Germinal center (tissue), 1 donor: Measurements from ENCODE around the gene FIBIN.
"Not testable (repeated sequence)": the region's sequence is repeated elsewhere in the genome, so short reads cannot be mapped to it uniquely, and the experiment has no call there.

Experiments used
- DNase-seq: peaks from one replicate; pipeline ENCODE4 v3.0.0; 2012; ENCODE audit warnings: mixed read lengths, low spot score

Gene FIBIN

DNA sequence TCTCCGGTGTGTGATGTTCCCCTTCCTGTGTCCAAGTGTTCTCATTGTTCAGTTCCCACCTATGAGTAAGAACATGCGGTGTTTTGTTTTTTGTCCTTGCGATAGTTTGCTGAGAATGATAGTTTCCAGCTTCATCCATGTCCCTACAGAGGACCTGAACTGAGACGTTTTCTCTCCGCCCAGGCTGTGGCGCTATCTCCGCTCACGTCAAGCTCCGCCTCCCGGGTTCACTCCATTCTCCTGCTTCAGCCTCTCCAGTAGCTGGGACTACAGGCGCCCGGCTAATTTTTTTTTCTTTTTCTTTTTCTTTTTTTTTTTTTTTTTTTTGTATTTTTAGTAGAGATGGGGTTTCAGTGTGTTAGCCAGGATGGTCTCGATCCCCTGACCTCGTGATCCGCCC lies 16.7 kb upstream of the FIBIN start:
- not testable (repeated sequence) for DNase-seq

DNA sequence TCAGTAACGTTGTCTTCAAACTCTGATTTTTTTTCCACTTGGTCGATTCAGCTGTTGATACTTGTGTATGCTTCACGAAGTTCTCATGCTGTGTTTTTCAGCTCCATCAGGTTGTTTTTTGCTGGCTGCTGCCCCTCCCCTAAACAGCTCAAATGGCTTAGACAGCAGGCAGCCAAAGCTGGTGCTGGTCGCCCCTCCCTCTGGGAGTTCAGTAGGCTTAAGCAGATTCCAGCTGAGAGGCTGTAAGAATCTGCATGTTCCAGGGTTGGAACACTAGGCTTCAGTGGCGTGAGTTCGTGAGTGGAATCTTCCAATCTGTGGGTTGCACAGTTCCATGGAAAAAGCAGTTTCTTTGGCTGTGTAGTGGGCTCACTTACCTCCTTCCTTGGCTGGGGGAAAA lies 10.3 kb upstream of the FIBIN start:
- no peak for DNase-seq

DNA sequence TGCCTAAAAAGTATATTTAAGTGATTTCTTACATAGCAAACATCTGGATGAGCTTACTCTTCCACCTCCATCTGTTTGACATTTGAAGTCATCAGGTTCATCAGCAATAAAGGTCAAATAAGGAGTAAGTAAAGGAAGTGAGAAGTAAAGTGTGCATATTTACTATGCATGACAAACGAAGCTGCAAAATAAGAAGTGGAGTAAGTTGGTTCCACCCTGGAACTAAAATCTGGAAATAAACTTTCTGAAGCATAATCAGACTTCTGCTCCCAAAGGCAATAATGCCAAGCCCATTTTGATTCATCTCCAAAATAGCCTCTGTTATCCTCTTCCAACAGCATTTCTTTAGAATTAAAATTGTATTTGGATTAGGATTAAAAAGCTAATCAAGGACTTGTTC lies 8.4 kb upstream of the FIBIN start:
- DNase-seq, result no peak

DNA sequence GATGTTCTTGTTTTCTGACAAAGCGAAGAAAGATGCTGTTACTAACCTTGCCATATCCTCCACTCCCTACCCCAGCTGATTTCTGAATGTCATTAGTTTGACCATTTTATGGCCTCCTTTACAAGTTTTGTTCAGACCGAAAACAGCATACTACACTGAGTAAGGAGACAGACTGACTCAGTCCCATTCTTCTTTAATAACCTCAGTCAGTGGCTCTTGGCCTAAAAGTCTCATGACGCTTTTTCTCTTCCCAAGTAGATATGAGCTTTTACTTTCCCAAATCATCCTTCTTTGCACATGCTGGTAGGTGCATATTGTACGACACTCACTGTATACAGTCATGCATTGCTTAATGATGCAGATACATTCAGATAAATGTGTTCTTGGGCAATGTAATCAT lies 8.0 kb upstream of the FIBIN start:
- DNase-seq, result no peak

DNA sequence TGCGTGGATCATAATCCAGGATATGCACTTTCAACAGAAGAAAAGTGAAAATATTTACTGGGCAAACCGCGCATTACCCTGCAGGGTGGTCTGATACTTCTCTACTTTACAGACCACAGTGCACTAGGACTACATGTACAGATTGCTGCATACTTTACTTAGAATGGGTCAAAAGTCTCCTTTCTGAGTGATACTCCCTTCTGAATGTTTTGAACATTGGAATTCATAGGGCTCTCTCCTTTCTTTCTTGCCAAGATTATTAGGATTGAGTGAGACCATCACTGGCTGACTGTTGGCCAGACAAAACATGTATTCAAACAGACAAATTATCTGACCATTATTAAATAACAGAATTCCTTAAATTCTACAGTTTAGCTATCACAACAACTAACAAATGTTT lies 6.6 kb upstream of the FIBIN start:
- no peak for DNase-seq

DNA sequence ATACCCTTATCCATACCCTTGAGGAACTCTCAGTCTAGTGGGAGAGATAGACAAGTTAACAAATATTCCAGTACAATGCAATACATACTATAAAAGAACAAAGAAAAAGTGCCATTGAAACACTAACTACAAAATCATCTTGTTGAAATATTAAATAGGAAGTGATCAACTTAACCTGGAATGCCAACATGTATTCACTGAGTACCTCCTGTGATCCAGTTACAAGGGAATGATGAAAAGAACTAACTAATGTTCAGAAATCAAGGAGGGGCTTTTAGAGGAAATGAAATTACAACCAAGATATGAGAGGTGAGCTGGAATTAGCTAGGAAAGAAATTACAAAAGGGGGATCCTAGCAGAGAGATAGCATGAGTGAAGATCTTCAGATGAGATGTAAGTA lies 6.2 kb upstream of the FIBIN start:
- no peak for DNase-seq

DNA sequence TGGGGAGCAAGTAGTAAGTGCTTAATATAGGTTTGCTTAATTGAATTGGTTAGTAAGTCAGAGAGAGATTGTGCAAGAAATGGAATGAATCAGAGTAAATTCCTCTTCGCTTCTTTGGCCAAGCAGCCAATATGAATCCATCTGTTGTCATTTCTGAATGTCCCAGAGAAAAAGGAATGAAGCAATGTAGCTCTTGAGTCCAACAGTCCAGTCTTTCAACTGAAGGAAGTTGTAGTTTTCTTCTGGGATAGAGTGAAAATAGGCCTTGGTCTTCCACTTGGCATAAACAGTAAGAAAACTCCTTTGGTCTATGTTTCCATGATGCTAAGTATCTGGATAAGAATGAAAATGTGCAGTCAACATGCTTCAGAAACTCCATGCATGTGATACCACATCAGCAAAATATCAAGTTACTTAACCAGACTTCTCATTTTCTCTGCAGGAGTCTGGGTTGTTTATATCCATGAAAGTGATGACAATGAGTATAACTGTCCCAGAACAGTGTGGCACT lies 1.8 kb upstream of the FIBIN start:
- DNase-seq, result no peak

DNA sequence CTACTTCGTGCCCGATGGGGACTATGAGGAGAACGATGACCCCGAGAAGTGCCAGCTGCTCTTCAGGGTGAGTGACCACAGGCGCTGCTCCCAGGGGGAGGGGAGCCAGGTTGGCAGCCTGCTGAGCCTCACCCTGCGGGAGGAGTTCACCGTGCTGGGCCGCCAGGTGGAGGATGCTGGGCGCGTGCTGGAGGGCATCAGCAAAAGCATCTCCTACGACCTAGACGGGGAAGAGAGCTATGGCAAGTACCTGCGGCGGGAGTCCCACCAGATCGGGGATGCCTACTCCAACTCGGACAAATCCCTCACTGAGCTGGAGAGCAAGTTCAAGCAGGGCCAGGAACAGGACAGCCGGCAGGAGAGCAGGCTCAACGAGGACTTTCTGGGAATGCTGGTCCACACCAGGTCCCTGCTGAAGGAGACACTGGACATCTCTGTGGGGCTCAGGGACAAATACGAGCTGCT lies 751 bp downstream of the FIBIN start:
- no peak for DNase-seq

DNA sequence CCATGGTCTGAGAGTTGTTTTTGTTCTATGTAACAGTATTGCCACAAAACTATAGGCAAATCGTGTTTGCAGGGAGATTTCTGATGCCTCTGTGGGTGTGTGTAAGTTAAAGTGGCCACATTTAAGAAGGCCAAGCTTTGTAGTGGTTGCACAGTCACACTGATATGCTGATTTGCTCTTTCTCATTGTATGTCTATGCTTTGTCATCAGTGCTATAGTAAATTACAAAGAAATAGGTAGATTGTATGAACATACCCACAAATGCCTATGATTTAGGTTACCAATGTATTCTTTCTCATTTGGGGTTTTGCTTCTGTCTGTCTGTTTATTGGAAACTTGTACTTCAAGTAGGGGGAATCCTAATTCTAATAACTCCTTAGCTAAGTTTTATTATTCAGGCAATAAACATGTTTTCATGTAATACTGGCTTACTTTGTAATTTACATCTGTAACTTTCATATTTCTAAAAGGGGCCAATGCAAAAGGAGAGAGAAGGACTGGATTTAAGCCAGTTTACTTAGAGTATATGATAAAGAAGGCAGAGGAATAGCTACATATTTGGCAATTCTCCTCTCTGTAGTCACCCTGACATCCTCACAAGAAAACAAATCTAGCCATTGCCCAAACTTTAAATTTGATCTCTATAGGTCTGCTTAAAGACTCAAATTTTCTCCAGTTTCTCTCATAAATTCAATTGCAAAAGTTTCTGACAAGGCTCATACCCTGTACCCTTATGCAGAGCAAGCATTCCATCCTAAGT lies 2.0 kb downstream of the FIBIN start:
- no peak for DNase-seq

DNA sequence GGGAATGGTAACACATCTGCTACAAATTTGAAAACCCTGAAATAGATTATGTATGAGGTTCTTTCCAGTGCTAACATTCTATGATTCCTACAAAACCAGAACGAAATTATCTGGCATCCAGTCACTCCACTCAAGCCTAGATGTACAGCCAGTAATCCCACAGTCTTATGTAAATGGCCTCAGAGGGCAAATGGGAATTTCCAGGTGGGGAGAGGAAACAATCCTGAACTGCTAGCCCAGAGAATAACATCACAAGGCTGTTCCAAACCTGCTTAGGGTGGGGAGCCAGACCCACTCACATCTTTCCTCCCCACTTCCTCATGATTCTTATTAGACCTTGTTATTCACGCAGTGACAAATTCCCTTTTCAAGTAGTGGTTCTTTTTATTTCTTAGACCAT lies 3.5 kb downstream of the FIBIN start:
- DNase-seq, result no peak

DNA sequence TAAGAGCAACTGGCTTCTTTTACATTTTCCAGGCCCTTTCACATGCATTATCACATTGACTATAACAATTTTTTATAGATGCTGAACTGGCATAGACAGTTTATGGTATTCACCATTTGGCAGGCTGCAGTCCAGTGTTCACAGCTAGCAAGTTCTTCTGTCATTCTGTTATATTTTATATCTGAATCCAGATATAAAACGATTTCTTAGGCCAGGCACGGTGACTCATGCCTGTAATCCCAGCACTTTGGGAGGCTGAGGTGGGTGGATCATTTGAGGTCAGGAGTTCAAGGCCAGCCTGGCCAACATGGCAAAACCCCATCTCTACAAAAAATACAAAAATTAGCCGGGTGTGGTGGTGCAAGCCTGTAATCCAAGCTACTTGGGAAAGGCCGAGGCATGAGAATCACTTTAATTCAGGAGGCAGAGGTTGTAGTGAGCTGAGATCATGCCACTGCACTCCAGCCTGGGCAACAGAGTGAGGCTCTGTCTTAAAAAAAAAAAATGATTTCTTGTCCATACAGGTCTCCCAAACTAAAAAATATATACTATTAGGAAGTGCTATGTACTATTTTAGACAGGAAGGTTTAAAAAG lies 7.3 kb downstream of the FIBIN start:
- DNase-seq, result not testable (repeated sequence)

DNA sequence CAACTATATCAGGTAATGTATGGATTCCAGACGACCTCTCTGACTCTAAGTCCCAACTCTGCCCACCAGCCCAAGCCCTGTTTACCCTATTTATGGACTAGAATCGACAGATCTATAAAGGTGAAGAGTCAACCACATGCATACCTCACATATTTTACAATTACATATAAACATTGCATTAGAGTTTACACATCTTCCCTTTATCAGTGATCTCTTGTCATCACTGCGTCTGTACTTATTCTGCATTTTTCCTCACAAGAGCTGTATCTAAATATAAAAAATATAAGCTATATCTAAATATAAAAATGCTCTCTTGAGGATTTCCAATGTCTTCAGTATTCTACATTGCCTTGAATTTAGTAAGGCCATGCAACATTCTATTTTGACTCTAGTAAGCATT lies 8.5 kb downstream of the FIBIN start:
- no peak for DNase-seq

DNA sequence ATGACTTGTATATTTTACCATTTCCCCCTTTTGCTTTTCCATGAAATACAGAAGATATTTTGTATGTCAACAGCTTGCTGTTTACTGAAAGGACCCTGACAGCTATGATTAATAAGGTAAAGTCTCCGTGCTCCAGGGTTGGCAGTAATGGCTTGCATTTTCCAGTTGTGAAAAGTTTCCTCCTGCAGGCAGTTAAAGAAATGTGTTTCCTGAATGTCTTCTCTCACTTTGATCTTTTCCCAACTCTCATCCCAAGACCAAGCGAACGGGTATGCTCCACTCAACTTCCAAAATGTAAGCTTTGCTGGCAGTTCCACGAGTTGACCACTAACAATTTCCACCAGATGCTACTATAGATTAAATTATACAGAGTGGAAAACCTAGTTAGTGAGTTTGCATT lies 8.9 kb downstream of the FIBIN start:
- no peak for DNase-seq

DNA sequence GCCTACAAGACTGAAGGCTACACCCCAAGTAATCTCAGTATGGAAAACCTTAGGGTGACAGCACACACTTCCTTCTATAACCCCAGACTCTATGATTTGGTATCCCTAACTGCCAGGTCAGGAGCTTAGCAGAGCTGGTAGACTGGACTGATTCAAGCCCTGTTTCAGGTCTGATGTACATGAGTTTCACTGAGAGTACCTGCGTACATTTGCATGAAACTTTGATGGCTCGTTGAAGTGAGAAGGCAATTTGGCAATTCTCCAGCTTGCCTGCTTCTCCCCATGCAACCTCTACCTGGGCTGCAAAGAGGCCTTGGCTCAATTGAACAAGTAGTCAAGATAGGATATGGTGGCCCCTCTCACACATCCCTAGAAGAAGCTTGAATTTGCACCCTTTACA lies 10.2 kb downstream of the FIBIN start:
- no peak for DNase-seq

DNA sequence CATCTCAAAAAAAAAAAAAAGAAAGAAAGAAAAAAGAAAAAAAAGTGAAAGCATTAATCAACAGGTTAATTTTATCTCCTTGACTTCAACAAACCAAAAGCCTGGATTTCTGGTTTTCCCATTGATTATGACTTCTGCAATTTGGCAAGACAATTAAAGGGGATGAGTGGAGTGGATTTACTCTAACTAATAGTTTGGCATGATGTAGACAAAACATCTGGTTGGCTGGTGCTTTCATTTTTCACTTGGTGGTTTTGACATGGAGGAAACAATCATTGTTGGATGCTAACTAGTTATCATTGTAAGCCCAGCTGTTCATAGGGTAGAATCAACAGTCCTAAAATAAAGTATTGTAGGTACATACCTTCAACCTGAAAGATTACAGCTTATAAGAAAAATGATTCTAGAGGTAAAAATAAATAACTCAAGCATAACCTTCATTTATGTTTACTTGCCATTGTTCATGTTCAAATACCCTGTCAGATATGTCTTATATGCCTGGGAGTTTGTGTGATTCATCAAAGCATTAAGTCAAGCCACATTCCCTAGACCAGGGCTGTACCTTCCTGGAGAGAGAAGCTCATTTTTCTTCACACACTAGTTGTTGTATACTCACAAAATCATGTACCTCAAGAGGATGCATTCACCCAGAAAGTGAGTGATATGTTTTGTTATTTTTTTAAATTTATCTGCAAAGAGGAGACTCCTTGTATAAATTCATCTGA lies 15.1 kb downstream of the FIBIN start:
- DNase-seq, result no peak

DNA sequence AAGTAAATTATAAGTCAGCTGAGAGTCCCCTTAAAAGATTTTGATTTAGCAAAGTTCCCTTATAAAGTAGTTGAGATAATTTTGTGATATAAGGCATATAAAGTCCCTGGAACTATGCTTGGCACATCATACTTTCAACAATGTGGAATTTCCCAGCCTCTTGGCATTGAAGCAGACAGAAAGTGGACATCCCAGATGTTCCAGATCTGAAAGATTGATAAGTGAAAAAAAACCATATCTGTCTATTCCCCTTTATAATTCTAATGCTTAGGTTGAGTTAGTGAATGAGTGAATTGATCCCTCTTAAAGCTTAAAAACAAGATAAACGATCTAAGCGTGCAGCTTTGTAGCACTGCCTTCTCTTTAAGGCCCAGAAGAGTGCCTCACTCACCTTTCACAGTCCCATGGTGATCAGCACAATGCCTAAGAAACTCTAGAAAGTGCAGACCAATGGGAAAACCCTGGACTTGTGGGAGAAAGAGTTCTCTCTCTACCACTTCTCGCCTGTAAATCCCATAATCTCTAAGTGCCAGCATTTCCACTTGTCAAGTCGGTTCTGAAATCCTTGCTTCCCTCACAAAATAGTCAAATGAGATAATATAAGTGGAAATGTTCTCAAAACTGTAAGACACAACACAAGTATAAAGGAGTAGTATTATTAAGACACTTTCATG lies 17.8 kb downstream of the FIBIN start:
- DNase-seq, result no peak

DNA sequence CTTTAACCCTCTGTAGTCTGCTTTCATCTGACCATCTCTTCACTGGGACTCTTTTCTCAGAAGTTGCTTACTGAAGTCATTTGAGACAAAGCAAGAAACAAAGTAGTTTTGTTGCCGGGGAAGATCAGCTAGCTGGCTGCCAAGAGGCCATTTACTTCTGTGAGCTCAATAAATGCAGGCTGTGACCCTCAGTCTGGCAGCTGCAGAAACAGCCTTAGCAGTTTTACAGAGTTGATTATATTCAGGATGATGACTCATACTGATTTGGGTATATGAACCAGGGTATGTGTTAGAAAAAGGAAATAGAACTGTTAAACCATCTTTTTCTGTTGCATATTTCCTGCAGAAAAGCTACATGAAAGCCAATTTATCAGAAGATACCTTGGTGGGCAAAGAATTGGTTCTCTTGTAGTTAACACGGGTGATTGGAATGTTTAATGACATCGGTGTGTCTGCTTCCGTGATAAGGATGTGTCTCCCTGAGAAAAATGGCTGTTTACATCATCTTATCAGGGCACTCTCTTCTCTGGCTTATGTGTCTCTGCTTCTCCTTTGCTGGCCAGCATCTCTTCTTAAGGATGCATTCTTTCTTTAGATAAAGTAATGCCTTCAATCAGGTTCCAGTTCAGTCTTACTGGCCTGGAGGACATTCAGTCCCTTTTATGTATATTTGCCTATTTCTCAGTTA lies 18.5 kb downstream of the FIBIN start:
- no peak for DNase-seq

DNA sequence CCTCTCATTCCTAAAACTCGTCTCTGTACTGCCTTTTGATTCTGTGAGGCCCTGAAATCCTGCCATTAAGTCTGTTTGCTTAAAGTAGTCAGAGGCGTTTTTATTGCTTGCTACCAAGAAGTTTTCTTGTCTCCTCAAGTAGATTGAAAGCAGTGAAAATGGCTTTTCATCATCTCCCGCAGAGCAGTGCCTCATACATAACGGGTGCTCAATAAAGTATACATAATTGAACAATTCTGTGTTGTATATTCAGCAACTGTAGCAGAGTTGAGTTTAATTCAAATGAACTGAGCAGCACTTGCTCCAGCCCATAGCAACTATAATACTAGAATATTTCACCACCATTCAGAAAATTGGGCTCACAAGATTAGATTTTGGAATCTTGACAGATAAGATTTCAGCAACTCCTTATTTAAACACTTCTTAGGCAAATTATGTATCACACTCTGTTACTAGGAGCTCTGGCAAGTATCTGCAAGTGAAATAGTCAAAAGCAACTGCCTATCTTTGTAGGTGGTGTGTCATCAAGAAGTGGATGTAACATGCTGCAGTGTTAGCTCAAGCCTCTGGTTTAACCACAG lies 20.0 kb downstream of the FIBIN start:
- DNase-seq, result no peak

DNA sequence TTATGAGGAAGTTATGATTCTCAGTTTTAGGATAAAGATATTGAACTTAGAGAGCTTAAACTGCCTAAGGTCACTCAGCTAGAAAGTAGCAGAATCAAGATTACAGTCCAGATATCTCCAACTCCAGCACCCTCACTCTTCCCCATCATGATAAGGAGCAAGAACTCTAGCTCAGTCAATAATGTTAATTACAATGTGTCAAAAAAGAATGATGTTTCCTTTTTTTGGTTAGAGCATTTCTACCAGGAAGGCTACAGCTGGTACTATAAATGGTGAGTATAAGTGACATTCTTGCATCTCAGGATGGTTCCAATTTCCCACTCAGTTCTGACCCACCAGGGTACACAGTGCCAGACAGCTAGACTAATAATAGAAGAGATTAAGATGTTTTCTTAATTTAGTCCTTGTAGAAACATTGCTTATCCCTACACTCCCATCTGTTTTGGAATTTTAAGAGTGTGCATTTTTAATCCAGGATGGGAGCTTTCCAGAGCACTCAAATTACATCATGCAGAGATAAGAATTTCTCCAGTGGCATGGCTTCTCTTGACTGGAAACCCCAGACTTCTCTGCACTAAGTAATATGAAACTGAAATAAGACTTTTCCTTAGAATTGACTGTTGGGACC lies 25.1 kb downstream of the FIBIN start:
- no peak for DNase-seq

DNA sequence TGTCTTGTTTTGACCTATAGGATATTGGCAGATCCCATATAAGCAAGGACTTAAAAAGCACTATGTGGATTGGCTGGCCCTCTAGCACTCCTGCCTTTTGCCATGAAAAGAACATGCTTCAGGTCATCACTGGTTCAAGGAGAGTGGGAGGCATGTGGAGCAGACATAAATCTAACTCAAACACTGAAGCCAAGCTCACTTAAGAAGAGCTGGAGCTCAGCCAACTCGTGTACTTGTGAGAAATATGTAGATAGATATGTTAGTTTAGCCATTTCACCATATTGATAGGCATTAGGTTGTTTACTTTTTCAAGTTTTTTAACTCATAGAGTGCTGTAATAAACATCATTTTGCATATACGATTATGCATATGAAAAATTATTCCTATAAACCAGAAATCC lies 26.8 kb downstream of the FIBIN start:
- DNase-seq, result no peak

DNA sequence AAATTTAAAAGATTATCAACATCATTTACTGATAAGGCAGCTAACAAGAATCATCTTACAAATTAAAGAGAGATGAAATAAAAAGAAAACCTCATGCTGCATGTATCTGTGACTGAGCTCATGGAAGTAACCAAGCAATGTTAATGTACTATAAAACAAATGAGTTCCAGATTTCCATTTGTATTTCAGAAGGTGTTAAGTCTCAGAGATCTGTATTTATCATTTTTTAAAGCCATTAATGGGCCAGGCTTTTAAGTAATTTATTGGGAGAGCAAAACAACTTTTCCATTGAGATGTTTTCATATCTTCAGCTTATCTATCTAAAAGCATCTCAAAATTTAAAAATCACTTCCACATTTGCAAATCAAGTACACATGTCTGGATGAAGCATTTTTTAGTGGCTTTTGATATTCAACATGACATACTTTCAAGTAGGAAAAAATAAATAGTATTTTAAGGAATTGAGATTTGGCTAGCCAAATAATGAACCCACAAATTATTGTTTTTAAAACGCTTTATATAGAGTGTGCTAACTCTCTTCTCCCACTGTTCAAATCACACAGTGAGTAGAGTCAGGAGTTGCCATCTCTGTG lies 28.8 kb downstream of the FIBIN start:
- no peak for DNase-seq
